ENCODE data around the gene SPTLC3.

- TF ChIP-seq, protein P1, sequence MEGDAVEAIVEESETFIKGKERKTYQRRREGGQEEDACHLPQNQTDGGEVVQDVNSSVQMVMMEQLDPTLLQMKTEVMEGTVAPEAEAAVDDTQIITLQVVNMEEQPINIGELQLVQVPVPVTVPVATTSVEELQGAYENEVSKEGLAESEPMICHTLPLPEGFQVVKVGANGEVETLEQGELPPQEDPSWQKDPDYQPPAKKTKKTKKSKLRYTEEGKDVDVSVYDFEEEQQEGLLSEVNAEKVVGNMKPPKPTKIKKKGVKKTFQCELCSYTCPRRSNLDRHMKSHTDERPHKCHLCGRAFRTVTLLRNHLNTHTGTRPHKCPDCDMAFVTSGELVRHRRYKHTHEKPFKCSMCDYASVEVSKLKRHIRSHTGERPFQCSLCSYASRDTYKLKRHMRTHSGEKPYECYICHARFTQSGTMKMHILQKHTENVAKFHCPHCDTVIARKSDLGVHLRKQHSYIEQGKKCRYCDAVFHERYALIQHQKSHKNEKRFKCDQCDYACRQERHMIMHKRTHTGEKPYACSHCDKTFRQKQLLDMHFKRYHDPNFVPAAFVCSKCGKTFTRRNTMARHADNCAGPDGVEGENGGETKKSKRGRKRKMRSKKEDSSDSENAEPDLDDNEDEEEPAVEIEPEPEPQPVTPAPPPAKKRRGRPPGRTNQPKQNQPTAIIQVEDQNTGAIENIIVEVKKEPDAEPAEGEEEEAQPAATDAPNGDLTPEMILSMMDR (IDR thresholded peaks at IDR 0.05): no peak
- no peak for TF ChIP-seq POLR2A (IDR thresholded peaks at IDR 0.05)
Measured at GRCh38 chr20:13111249-13111911, 102.6 kb downstream of the SPTLC3 start.

All from sigmoid colon (tissue), 3 donors.